Activated T-helper 1 cell treated with anti-CD3 and anti-CD28 coated beads, Interleukin-12 subunit alpha, Interleukin-12 subunit beta, Interleukin-2, Interleukin-4 antibody, amounts not matched to agents 30 ng/mL and 10 ng/mL and 1 ng/mL, durations not matched to agents 14 hours and 24 hours and 36 hours (primary cell): ENCODE data around the gene CEP57L1. TPM values are rescaled to one million over a fixed set of nuclear protein-coding genes. Genes with fewer than 3 reads are reported as not detected.

Experiments
- DNase-seq: peaks from one replicate; pipeline ENCODE4 v3.0.0; 2021; ENCODE audit warnings: low spot score
- H3K27ac Mint-ChIP-seq: one replicate; pipeline ENCODE4 v1.8.0; 2021; ENCODE audit warnings: mild to moderate bottlenecking, mixed read lengths
- H3K27me3 Mint-ChIP-seq: one replicate; pipeline ENCODE4 v1.8.0; 2022; ENCODE audit warnings: mild to moderate bottlenecking, moderate library complexity, mixed read lengths; ENCODE audit not compliant: insufficient read depth
- H3K36me3 Mint-ChIP-seq: one replicate; pipeline ENCODE4 v1.8.0; 2021; ENCODE audit warnings: low read depth, mixed read lengths
- H3K4me1 Mint-ChIP-seq: one replicate; pipeline ENCODE4 v1.8.0; 2021; ENCODE audit warnings: low read depth, mixed read lengths
- H3K4me3 Mint-ChIP-seq: one replicate; pipeline ENCODE4 v1.8.0; 2021; ENCODE audit warnings: mild to moderate bottlenecking, moderate library complexity, mixed read lengths
- H3K9me3 Mint-ChIP-seq: one replicate; pipeline ENCODE4 v1.8.0; 2021; ENCODE audit warnings: mixed read lengths
- intact Hi-C: fragments of 100-400 bp; cut with micrococcal nuclease; formaldehyde crosslinking; loops from one replicate; pipeline ENCODE4 v1.15.1; 2024
- total RNA-seq: library from RNA; stranded (reverse); gene quantifications from 2 replicates; pipeline ENCODE4 v1.2.3, GENCODE V29; 2022

Gene CEP57L1
- total RNA-seq, result 13.5 and 16.3 TPM in 2 replicates

GRCh38 chr6:109095036-109095834 lies at the start of gene CEP57L1:
Gene CEP57L1 (plus strand): TSS chr6:109095507. CDS start chr6:109145222, 49,715 bp downstream.
- Mint-ChIP-seq H3K27ac (peak within 1 kb of the TSS; percentile 97), H3K9me3 (no peaks in the 10 kb centered on the region)

GRCh38 chr6:109048176-109048575 lies 47.1 kb upstream of the CEP57L1 start:
- Mint-ChIP-seq H3K36me3 (peaks cover 5% of the 10 kb centered on the region), H3K4me1 (peaks cover 5% of the 10 kb centered on the region), H3K4me3 (no peak overlapping the region), H3K27me3 (peaks cover 7% of the 10 kb centered on the region), H3K9me3 (no peaks in the 10 kb centered on the region), H3K27ac (no peak overlapping the region)
- intact Hi-C loops, result no loop called here
- no peak for DNase-seq

More at GRCh38 chr6:109095036-109095834, at the start of gene CEP57L1:
- intact Hi-C loops, result loop anchor here (1.0 to 5.0 kb wide), 16 partner anchors 9 to 1638 kb away; partner anchors contain the start of genes AFG1L, AK9, ARMC2 and CDC40
- H3K4me3 Mint-ChIP-seq, result peak within 1 kb of the TSS; percentile 95
- no peaks in the 10 kb centered on the region for H3K27me3 Mint-ChIP-seq
- H3K4me1 Mint-ChIP-seq, result peaks cover 54% of the 10 kb centered on the region
- peaks cover 7% of the 10 kb centered on the region for H3K36me3 Mint-ChIP-seq
- DNase-seq, result peak; percentile 91

- no peak for DNase-seq
- intact Hi-C loops, result no loop called here
- Mint-ChIP-seq H3K27me3 (peaks cover 6% of the 10 kb centered on the region), H3K9me3 (no peaks in the 10 kb centered on the region), H3K4me3 (no peak overlapping the region), H3K4me1 (peaks cover 5% of the 10 kb centered on the region), H3K36me3 (peaks cover 5% of the 10 kb centered on the region), H3K27ac (no peak overlapping the region)
Observed at GRCh38 chr6:109048670-109049415, 46.5 kb upstream of the CEP57L1 start.

- no peaks in the 10 kb centered on the region for H3K9me3 Mint-ChIP-seq
- peaks cover 8% of the 10 kb centered on the region for H3K27me3 Mint-ChIP-seq
- H3K36me3 Mint-ChIP-seq, result peaks cover 5% of the 10 kb centered on the region
- H3K27ac Mint-ChIP-seq, result no peak overlapping the region
- H3K4me1 Mint-ChIP-seq, result peaks cover 5% of the 10 kb centered on the region
- DNase-seq, result no peak
- intact Hi-C loops, result no loop called here
- H3K4me3 Mint-ChIP-seq, result no peak overlapping the region
Observed at GRCh38 chr6:109050012-109050411, 45.3 kb upstream of the CEP57L1 start.

- Mint-ChIP-seq H3K27me3 (peaks cover 8% of the 10 kb centered on the region), H3K4me1 (peaks cover 5% of the 10 kb centered on the region), H3K27ac (no peak overlapping the region), H3K9me3 (no peaks in the 10 kb centered on the region), H3K4me3 (no peak overlapping the region), H3K36me3 (peaks cover 5% of the 10 kb centered on the region)
- no peak for DNase-seq
- intact Hi-C loops, result no loop called here
Observed at GRCh38 chr6:109050447-109051102, 44.7 kb upstream of the CEP57L1 start.

GRCh38 chr6:109051301-109052017 lies 43.8 kb upstream of the CEP57L1 start:
- no peak overlapping the region for H3K4me3 Mint-ChIP-seq
- H3K4me1 Mint-ChIP-seq, result peaks cover 5% of the 10 kb centered on the region
- H3K9me3 Mint-ChIP-seq, result no peaks in the 10 kb centered on the region
- no peak overlapping the region for H3K27ac Mint-ChIP-seq
- peaks cover 14% of the 10 kb centered on the region for H3K27me3 Mint-ChIP-seq
- no peak for DNase-seq
- intact Hi-C loops, result no loop called here
- peaks cover 5% of the 10 kb centered on the region for H3K36me3 Mint-ChIP-seq

GRCh38 chr6:109052018-109052651 lies 43.2 kb upstream of the CEP57L1 start:
- no peak overlapping the region for H3K27ac Mint-ChIP-seq
- no peak for DNase-seq
- peaks cover 5% of the 10 kb centered on the region for H3K4me1 Mint-ChIP-seq
- no peaks in the 10 kb centered on the region for H3K9me3 Mint-ChIP-seq
- peaks cover 14% of the 10 kb centered on the region for H3K27me3 Mint-ChIP-seq
- peaks cover 5% of the 10 kb centered on the region for H3K36me3 Mint-ChIP-seq
- intact Hi-C loops, result no loop called here
- H3K4me3 Mint-ChIP-seq, result no peak overlapping the region

GRCh38 chr6:109052852-109053251 lies 42.5 kb upstream of the CEP57L1 start:
- intact Hi-C loops, result no loop called here
- Mint-ChIP-seq H3K36me3 (peaks cover 5% of the 10 kb centered on the region), H3K27me3 (peaks cover 14% of the 10 kb centered on the region)

GRCh38 chr6:109053336-109053735 lies 42.0 kb upstream of the CEP57L1 start:
- Mint-ChIP-seq H3K9me3 (no peaks in the 10 kb centered on the region), H3K4me3 (no peak overlapping the region), H3K4me1 (peaks cover 1% of the 10 kb centered on the region), H3K27me3 (peaks cover 14% of the 10 kb centered on the region), H3K36me3 (peaks cover 2% of the 10 kb centered on the region), H3K27ac (no peak overlapping the region)
- intact Hi-C loops, result no loop called here
- DNase-seq, result no peak

More at GRCh38 chr6:109052852-109053251, 42.5 kb upstream of the CEP57L1 start:
- Mint-ChIP-seq H3K27ac (no peak overlapping the region), H3K4me1 (peaks cover 5% of the 10 kb centered on the region), H3K9me3 (no peaks in the 10 kb centered on the region), H3K4me3 (no peak overlapping the region)
- no peak for DNase-seq

GRCh38 chr6:109055771-109056235 lies 39.5 kb upstream of the CEP57L1 start:
- H3K27ac Mint-ChIP-seq, result no peak overlapping the region
- peaks cover 14% of the 10 kb centered on the region for H3K27me3 Mint-ChIP-seq
- no peak overlapping the region for H3K4me3 Mint-ChIP-seq
- no peak for DNase-seq
- intact Hi-C loops, result loop anchor here (5.0 kb wide), 2 partner anchors 109 to 499 kb away; no protein-coding TSS in a partner anchor
- peaks cover 12% of the 10 kb centered on the region for H3K4me1 Mint-ChIP-seq
- no peaks in the 10 kb centered on the region for H3K9me3 Mint-ChIP-seq
- peaks cover 4% of the 10 kb centered on the region for H3K36me3 Mint-ChIP-seq

GRCh38 chr6:109056661-109057060 lies 38.6 kb upstream of the CEP57L1 start:
- Mint-ChIP-seq H3K27me3 (peaks cover 14% of the 10 kb centered on the region), H3K36me3 (peaks cover 5% of the 10 kb centered on the region), H3K4me1 (peaks cover 13% of the 10 kb centered on the region), H3K4me3 (no peak overlapping the region), H3K9me3 (no peaks in the 10 kb centered on the region), H3K27ac (no peak overlapping the region)
- DNase-seq, result no peak
- intact Hi-C loops, result loop anchor here (5.0 kb wide), 2 partner anchors 109 to 499 kb away; no protein-coding TSS in a partner anchor

GRCh38 chr6:109058620-109059019 lies 36.7 kb upstream of the CEP57L1 start:
- Mint-ChIP-seq H3K27me3 (peaks cover 11% of the 10 kb centered on the region), H3K27ac (no peak overlapping the region), H3K4me3 (no peak overlapping the region), H3K4me1 (peaks cover 13% of the 10 kb centered on the region), H3K36me3 (peaks cover 5% of the 10 kb centered on the region), H3K9me3 (no peaks in the 10 kb centered on the region)
- no peak for DNase-seq
- intact Hi-C loops, result loop anchor here (2.0 to 5.0 kb wide), 3 partner anchors 50 to 501 kb away; no protein-coding TSS in a partner anchor
